DMS153 treated with DMSO at 0.1 percent for 48 hours (cell line): Measurements from ENCODE around the gene USP21.
"Not testable (repeated sequence)": the region's sequence is repeated elsewhere in the genome, so short reads cannot be mapped to it uniquely, and the experiment has no call there.

Experiments used
- DNase-seq: peaks from one replicate; lab custom pipeline; 2025; ENCODE audit not compliant: unreplicated experiment; lab: John Stamatoyannopoulos, UW

Gene USP21, protein sequence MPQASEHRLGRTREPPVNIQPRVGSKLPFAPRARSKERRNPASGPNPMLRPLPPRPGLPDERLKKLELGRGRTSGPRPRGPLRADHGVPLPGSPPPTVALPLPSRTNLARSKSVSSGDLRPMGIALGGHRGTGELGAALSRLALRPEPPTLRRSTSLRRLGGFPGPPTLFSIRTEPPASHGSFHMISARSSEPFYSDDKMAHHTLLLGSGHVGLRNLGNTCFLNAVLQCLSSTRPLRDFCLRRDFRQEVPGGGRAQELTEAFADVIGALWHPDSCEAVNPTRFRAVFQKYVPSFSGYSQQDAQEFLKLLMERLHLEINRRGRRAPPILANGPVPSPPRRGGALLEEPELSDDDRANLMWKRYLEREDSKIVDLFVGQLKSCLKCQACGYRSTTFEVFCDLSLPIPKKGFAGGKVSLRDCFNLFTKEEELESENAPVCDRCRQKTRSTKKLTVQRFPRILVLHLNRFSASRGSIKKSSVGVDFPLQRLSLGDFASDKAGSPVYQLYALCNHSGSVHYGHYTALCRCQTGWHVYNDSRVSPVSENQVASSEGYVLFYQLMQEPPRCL

DNA sequence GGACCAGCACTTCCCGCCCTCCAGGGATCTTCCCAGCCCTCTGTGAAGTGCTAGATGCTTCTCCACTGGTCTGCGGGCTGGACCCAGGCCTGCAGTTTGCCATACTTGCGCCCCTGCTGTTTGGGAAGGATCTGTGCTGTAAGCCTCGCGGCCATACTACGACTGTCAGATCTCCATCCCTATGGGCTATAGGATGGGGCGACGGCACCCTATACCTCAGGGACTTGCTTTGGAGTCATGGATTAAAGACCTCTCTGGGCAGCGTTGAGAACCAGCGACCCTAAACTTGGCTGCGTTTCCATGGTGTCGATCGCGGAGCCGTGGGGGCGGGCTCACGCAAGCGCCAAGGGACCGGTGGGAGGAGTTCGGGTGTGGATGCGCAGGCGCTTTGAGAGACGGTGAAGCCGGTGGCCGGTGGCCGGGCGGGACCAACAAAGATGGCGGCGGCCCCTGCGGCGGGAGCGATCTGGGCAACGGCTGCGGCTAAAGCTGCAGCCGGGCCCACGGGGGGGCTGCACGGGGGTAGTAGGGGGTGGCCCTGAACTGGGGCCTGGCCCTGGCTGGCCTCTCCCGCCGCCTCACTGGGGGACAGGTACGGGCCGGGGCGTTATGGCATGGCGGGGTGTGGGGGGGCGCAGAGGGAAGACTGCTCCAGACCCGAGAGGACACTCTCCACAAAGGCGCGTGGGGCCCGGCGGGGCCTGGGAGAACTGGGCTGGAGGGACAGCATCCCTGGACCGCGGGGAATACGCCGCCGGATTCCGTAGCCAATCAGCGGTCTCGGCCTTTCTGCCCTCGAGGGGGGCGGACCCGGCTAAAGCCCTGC is at the start of gene USP21:
Gene USP21, plus strand, starts transcription at position 414 of the 826 bp plus-strand sequence. CDS start 1,141 bp downstream, outside the sequence.
- peak; percentile 96 for DNase-seq

DNA sequence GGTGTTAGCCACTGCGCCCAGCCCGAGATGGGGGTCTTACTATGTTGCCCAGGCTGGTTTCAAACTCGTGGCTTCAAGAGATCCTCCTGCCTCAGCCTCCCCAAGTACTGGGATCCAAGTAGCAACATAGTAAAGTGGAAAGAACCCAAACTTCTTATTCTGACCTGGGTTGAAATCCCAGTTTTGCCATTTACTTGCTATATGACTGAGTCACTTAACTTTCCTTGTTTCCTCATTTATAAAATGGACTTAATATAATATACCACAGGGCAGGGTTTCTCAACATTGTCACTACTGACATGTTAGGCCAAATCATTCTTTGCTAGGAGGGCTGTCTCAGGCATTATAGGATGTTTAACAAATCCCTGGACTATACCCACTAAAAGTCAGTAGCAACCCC is 48.2 kb upstream of the USP21 start:
- DNase-seq: no peak

DNA sequence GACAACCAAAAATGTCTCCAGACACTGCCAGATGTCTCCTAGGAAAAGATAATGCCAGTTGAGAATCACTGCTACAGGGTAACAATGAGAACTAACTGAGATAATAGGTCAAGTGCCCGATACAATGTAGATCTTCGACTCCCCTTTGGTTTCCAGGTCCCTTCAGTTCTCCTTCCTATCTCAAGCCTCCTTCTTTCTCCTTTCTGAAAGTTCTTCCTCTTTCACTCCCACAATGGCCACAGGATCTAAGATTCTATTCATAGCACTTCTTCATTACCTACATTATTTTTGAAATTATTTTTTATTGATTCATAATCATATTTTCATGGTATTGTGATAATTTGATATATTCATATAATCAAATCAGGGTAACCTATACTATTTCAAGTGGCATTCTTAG is 47.8 kb upstream of the USP21 start:
- no peak for DNase-seq

DNA sequence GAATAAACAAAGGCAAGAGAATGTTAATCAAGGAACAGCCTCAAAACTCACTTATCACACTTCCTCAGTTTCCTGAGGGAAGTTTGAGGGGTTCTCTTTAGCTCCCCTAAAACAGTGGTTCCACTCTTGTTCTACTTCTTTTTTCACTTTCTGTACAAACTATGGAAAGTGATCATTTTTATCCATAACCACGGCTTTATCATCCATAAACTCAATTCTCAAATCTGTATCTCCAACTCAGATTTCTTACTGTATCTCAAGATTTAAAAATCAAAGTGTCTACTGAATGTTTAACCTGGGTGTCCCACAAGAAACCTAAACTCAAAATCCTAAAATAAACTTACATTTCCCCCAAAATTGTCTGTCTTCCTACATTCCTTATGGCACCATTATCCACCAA is 45.4 kb upstream of the USP21 start:
- no peak for DNase-seq

DNA sequence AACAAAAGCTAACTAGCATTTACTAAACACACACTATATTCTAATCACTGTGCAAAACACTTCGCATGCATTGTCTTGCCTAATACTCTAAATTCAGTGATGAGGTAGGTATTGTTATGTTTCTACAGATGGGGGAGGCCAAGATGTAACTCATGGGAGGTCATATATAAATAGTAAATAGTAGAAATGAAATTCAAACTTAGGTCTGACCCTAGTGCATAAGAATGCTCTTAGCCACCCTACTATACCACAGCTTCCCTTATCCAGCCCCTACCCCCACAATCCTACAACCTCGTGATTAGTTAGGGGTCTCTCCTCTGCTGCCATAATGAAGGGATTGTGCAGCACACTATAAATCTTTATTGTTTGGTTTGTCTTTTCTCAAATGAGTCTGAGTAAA is 44.7 kb upstream of the USP21 start:
- DNase-seq: no peak

DNA sequence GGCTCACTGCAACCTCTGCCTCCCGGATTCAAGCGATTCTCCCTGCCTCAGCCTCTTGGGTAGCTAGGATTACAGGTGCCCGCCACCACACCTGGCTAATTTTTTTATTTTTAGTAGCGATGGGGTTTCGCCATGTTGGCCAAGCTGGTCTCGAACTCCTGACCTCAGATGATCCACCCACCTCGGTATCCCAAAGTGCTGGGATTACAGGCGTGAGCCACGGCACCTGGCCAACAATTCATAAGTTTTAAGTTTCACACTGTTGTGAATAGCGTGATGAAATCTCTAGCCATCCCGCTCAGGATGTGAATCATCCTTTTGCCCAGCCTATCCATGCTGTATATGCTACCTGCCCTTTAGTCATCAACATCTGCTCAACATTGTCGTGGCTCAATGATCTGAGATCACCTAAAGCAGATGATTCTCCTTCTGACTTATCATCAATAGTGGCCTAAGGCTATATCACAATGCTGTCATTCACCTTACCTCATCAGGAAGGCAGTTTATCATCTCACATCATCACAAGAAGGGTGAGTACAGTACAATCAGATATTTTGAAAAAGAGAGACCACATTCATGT is 44.1 kb upstream of the USP21 start:
- DNase-seq: no peak

DNA sequence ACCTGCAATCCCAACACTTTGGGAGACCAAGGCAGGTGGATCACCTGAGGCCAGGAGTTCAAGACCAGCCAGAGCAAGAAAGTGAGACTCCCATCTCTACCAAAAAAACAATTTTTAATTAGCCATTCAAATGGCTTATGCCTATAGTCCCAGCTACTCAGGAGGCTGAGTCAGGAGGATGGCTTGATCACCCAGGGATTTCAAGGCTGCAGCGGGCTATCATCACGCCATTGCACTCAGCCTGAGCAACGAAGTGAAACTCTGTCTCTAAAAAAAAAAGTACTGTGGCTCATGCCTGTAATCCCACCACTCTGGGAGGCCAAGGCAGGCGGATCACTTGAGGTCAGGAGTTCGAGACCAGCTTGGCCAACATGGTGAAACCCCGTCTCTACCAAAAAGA is 43.3 kb upstream of the USP21 start:
- DNase-seq: not testable (repeated sequence)

DNA sequence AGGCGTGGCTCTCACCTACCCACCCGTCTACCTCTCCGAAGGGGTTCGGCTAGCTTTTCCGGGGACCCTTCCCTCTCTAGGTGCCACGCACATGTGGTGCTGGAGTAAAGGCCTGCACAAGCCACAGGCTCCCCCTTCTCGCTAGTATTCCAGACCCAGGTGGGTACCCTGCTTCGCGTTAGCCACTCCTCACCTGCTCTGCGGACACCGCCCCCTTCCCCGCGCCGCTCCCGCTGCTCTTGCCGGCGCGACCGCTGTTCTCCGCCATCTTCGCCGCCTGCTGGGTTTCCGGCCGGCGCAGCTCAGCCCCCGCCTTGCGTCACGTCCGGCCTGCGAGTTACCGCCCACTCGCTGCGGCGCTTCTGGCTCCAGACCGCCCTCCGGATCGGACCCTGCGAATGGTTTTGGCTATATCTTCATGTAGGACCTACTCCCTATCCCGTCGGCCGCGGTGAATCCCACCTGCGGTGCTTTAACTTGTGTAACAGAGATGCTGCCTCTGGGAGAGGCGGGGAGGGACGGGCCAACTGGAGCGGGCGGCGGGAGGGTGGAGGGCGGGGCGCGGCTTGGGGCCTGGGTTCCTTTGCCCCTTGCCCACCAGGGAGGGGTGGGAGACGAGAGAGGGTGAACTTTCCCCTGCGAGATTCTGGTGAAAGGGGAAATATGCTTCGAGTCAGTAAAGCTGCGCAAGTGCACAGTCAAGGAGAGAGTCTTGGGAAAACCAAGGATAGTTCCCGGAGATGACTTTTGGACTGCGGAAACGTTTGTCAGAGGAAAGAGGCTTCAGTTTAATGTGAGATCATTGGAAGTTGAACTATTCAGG is 41.3 kb upstream of the USP21 start, which contains the start of the genes NIT1 and PFDN2:
Gene NIT1, plus strand, starts transcription at position 347 of the 823 bp plus-strand sequence. Its CDS starts 72 bp downstream, at position 419.
Gene PFDN2, minus strand, starts transcription at position 279 of the 823 bp plus-strand sequence. Its CDS starts 11 bp downstream, at position 268.
- peak; percentile 65 for DNase-seq

DNA sequence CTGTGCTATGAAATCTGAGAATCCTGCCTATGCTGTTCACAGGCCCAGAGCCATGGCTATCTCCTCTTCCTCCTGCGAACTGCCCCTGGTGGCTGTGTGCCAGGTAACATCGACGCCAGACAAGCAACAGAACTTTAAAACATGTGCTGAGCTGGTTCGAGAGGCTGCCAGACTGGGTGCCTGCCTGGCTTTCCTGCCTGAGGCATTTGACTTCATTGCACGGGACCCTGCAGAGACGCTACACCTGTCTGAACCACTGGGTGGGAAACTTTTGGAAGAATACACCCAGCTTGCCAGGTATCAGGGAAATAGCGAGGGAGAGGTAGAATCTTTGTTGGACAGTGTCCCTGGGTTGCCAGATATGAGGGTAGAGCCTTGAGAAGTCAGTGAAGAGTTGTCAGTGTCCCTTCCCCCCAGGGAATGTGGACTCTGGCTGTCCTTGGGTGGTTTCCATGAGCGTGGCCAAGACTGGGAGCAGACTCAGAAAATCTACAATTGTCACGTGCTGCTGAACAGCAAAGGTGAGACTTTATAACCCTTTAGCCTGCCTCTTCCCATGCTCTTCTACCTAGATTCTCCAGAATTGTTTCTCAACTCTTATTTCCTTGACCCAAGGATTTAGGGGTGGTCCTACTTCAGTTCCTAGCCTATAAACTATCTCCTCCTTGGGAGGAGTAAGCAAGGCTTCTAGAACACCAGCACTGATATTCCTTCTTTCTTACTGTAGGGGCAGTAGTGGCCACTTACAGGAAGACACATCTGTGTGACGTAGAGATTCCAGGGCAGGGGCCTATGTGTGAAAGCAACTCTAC is 40.0 kb upstream of the USP21 start:
- DNase-seq: no peak

DNA sequence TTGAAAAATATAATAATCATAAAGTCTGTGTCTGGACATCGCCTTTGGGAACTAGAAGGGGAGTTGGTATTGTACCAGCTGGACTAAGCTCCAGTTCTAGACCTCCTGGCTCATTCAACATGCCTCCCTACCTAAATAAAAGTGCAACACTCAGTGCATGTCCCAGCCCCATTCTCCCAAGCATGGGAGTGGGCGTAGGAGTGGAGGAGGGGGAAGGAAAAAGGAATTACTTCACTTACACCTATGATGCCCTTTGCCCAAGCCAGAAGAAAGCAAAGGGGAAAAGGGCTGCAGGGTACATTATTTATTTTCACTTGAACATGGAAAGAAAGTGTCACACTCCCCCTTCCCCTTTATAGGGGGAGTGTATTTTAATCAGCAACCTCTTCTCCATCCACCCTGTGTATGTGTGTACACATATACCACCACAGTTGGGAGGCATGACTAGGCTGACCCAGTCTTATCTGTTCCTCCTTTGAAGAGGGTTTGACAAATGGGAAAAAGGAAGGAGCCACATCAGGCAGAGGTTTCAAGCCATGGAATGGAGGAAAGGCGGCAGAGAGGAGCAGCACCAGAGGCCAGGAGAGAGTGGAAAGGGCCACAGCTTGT is 38.2 kb upstream of the USP21 start:
- no peak for DNase-seq

DNA sequence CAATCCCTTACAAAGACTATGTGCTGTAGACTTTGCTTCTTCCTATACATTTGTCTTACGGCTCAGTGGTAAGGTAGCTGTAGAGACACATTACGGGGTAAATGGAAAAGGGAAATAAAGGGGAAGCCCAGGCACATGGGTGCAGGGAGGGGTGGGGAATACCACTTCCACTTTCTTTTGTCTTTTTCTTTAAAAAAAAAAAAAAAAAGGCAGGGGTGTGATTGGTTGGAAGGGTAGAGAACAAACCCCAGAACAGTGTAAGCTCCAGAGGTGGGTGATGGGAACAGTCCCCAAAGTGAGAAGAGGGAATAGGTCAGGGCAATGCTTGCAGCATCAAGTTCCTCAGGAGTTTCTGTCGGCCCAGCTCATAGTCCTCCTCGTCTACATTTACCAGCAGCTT is 37.5 kb upstream of the USP21 start:
- no peak for DNase-seq

DNA sequence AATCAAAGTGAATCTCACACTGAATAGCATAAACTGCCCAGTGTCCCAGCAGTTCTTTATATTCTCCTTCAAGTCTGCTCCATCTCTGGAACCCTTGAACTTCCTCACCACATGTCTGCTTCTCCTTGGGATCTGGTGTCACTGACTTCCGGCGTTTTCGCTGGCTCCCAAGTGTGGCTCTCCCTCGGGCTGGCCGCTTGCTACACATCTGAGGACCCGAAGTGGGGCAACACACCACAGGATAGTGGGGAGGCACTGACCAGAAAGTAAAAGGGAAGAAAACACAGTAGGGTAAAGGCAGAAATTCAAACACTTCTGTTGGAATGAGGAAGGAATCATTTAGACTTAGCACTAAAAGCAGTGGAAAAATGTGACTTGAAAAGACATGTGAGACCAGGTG is 36.3 kb upstream of the USP21 start:
- no peak for DNase-seq

DNA sequence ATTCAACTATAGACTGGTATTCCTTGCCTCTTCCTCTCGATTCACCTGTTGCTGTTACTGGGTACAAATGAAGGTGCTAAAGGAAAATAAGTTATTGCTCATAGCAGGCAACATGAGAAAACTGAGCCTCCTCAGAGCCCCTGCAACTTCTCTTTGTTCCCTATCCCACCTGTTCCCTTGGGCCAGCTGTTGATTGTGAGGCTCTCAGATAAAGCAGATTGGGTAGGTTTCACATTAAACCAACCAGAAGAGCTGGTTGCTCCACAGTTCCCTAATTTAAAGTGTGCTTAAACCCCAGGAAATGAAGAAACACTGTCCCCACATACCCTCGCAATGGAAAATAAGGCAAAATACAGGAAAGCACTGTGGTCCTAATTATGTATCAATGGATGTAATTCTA is 31.7 kb upstream of the USP21 start:
- DNase-seq: no peak

DNA sequence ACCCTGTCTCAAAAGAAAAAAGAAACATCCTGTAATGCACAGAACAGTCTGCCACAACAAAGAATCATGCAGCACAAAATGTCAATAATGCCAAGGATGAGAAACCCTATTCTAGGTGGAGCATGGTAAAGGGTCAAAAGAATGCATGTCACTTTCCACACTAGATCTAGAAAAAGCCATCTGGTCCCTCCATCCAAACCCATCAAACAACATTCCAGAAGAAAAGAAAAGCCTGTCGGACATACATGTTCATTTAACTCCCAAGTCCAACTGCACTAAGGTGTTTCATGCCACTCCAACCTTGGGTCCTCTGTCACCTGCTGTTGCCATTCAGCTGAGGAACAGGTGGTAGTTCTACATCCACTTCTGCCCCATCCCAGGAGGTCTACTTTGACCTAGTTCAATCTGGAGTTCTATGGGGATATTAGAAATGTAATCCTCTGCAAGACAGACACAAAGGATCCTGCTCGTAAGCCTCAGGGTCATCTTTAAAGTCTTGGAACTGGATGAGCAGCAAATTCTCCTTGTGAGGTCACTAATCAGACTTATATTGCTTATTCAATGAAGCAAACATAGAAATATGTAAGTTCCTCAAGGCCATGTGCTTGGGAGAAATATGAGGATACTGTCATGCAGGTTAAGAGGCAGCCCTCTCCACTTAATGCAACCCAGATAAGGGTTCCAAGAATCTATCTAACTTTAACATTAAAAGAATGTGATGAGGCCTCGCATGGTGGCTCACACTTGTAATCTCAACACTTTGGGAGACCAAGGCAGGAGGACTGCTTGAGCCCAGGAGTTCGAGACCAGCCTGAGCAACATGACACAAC is 30.5 kb upstream of the USP21 start:
- DNase-seq: no peak

DNA sequence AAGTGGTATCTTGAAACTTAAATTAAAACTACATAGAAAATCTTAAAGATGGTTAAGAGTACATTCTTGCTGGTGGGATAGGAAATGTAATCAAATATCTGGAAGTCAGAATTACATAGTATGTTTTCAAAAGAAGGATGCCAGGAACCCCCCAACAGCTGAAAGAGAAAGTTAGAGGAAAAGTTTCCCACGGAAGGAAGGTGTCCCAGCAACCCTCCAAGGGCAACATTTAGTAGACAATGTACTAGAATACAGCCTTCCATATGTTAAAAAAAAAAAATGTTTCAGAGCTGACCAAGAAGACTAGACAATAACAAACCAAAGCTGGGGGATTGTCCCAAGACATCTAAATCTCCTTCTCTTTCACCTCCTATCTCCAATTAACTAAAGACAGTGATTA is 29.0 kb upstream of the USP21 start:
- DNase-seq: no peak

DNA sequence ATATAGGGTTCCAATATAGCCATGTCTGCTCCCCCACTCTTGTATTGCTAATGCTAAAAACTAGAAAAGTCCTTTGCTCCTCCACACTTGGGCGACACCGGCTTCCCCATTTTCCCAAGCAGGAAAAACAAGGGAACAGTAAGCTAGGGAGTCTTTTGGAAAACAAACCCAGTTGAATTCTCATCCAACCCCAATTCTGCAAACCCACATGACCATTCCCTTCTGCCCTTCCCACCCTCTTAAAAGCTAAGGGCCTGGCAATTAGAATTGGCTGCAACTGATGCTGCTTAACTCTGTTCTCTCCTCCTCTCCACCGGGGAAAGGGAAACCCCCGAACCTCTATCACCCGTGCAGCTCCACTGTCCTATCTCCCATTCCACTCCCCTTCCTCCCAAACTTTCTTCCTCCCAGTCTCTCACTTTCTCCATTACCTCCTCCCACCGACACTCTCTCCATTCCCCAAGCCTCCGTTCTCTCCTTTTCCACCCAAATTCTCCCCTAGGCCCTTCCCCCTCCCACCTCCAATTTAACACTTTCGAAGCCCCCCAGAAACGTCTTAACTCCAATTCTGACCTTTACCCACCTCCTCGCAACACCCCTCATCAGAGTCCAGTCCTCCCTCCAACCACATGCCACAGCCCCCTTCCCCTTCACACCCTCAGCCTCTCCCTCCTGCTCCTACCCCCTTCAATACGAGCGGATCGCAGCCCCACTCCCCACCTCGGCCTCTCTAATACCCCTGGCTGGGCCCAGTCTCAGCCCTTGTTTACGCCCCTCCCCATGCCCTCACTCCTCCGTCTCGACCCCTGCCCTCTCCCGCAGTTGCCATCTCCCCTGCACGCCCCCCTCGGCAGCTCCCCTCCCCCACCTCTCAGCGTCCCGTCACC is 27.5 kb upstream of the USP21 start:
- DNase-seq: no peak
